SK-N-SH (cell line): Measurements from ENCODE around the gene ZNF512B. TPM values are rescaled to one million over a fixed set of nuclear protein-coding genes. Genes with fewer than 3 reads are reported as not detected.

Source experiments
- CTCF ChIA-PET: fragments of 300-600, 350-600 bp; formaldehyde crosslinking; extraction: SDS; loops from one replicate; lab custom pipeline; 2021; lab: Yijun Ruan, JAX
- POLR2A ChIA-PET: fragments of 350-600 bp; sonication (Branson Sonifier 250); formaldehyde crosslinking; extraction: SDS; loops from one replicate; lab custom pipeline; 2020; ENCODE audit warnings: antibody characterized with exemption, inconsistent platforms; lab: Yijun Ruan, JAX
- DNase-seq: peaks from one replicate; pipeline ENCODE4 v3.0.0; 2012
- H2AFZ ChIP-seq: fragments of 200-600 bp; sonication (generic); 2 replicates; pipeline ENCODE4 v1.8.1; 2016; ENCODE audit warnings: antibody characterized with exemption, mild to moderate bottlenecking, low read depth
- H3F3A ChIP-seq: fragments of 200-600 bp; sonication (generic); replicated peaks from 2 replicates; pipeline ENCODE3; 2016; ENCODE audit warnings: antibody characterized with exemption, mild to moderate bottlenecking; ENCODE audit not compliant: insufficient read depth
- H3K27ac ChIP-seq, 2 experiments: fragments of 200-500 bp in 1 of 2; fragments of 200-600 bp in 1 of 2; sonication (Bioruptor generic) in 1 of 2; sonication (generic), shearing (Covaris generic) in 1 of 2; 2 replicates each; pipeline versions ENCODE4 v1.5.1 to v1.6.1; 2014 to 2016; ENCODE audit warnings: low read depth in 2 of 2, inconsistent platforms in 1 of 2, low read length in 1 of 2, mild to moderate bottlenecking in 1 of 2, mixed read lengths in 1 of 2
- H3K27me3 ChIP-seq: fragments of 200-600 bp; sonication (generic), shearing (Covaris generic); 2 replicates; pipeline ENCODE4 v1.6.1; 2016; ENCODE audit warnings: mixed run types; ENCODE audit not compliant: insufficient read depth
- H3K36me3 ChIP-seq, 2 experiments: fragments of 200-500 bp in 1 of 2; fragments of 200-600 bp in 1 of 2; sonication (Bioruptor generic) in 1 of 2; sonication (generic) in 1 of 2; replicated peaks in 1 of 2; 2 replicates each; pipeline versions ENCODE3 to v1.5.1; 2014 to 2016; ENCODE audit warnings: low read length in 1 of 2, mild to moderate bottlenecking in 1 of 2; ENCODE audit not compliant: insufficient read depth in 2 of 2, control insufficient read depth in 1 of 2
- H3K4me1 ChIP-seq, 2 experiments: fragments of 200-500 bp in 1 of 2; fragments of 200-600 bp in 1 of 2; sonication (Bioruptor generic) in 1 of 2; sonication (generic), shearing (Covaris generic) in 1 of 2; 2 replicates each; pipeline versions ENCODE4 v1.5.1 to v1.6.1; 2014 to 2016; ENCODE audit warnings: low read depth in 1 of 2, low read length in 1 of 2, mixed run types in 1 of 2; ENCODE audit not compliant: insufficient read depth in 2 of 2, control insufficient read depth in 1 of 2
- H3K4me2 ChIP-seq: fragments of 200-600 bp; sonication (generic), shearing (Covaris generic); 2 replicates; pipeline ENCODE4 v1.6.1; 2017; ENCODE audit warnings: mixed run types
- H3K4me3 ChIP-seq, 2 experiments: fragments of 200-500 bp in 1 of 2; fragments of 200-600 bp in 1 of 2; sonication (Bioruptor generic) in 1 of 2; sonication (generic), shearing (Covaris generic) in 1 of 2; 2 replicates each; pipeline versions ENCODE4 v1.5.1 to v1.8.1; 2014 to 2016; ENCODE audit warnings: low read depth in 2 of 2, inconsistent platforms in 1 of 2, low read length in 1 of 2, mild to moderate bottlenecking in 1 of 2, mixed read lengths in 1 of 2, moderate library complexity in 1 of 2
- H3K79me2 ChIP-seq: fragments of 200-600 bp; sonication (generic); 2 replicates; pipeline ENCODE4 v1.8.1; 2017; ENCODE audit warnings: mild to moderate bottlenecking; ENCODE audit not compliant: insufficient read depth
- H3K9ac ChIP-seq: fragments of 200-600 bp; sonication (generic); 2 replicates; pipeline ENCODE4 v1.6.1; 2017; ENCODE audit warnings: mixed run types
- H3K9me2 ChIP-seq: fragments of 200-600 bp; sonication (generic); 2 replicates; pipeline ENCODE4 v1.6.1; 2017; ENCODE audit warnings: mixed run types
- H3K9me3 ChIP-seq: fragments of 200-600 bp; sonication (generic); 2 replicates; pipeline ENCODE4 v1.6.1; 2017; ENCODE audit warnings: mixed run types, mild to moderate bottlenecking, moderate library complexity
- H4K20me1 ChIP-seq: fragments of 200-600 bp; sonication (generic); 2 replicates; pipeline ENCODE4 v1.6.1; 2017; ENCODE audit warnings: mild to moderate bottlenecking, mixed run types; ENCODE audit not compliant: insufficient read depth
- CHD2 ChIP-seq: fragments of 150-350 bp; IDR thresholded peaks from 2 replicates; pipeline ENCODE4 v1.6.1; 2018; ENCODE audit warnings: low read length; ENCODE audit not compliant: partially characterized antibody
- EP300 ChIP-seq, 2 experiments: IDR thresholded peaks; 2 replicates each; pipeline versions ENCODE4 v1.4.0 to v1.6.1; 2012; ENCODE audit warnings: borderline replicate concordance in 1 of 2, low read depth in 1 of 2, low read length in 1 of 2
- FOSL2 ChIP-seq: IDR thresholded peaks from 2 replicates; pipeline ENCODE4 v1.4.0; 2012; ENCODE audit warnings: low read depth, mild to moderate bottlenecking, moderate library complexity, borderline replicate concordance
- FOXM1 ChIP-seq: IDR thresholded peaks from 2 replicates; pipeline ENCODE4 v1.4.0; 2012; ENCODE audit warnings: low read depth, mild to moderate bottlenecking
- GABPA ChIP-seq: IDR thresholded peaks from 2 replicates; pipeline ENCODE4 v1.4.0; 2012; ENCODE audit warnings: low read depth, mild to moderate bottlenecking
- GATA2 ChIP-seq: sonication (generic); formaldehyde crosslinking; IDR thresholded peaks from 2 replicates; pipeline ENCODE4 v1.5.0; 2020; ENCODE audit warnings: mild to moderate bottlenecking, missing genetic modification reagents
- MXI1 ChIP-seq: IDR thresholded peaks from 2 replicates; pipeline ENCODE4 v1.6.1; 2012; ENCODE audit warnings: mild to moderate bottlenecking, low read depth, low read length, improper control_type of control experiment
- RAD21 ChIP-seq: IDR thresholded peaks from 2 replicates; pipeline ENCODE4 v1.6.1; 2012; ENCODE audit warnings: mild to moderate bottlenecking, low read length
- REST ChIP-seq: IDR thresholded peaks from 2 replicates; pipeline ENCODE4 v1.6.1; 2012; ENCODE audit warnings: mild to moderate bottlenecking, low read depth, low read length, moderate library complexity
- RXRA ChIP-seq: IDR thresholded peaks from 2 replicates; pipeline ENCODE4 v1.4.0; 2012; ENCODE audit warnings: low read depth, mild to moderate bottlenecking, borderline replicate concordance
- SIN3A ChIP-seq: IDR thresholded peaks from 2 replicates; pipeline ENCODE4 v1.6.1; 2012; ENCODE audit warnings: low read depth, mild to moderate bottlenecking, low read length, moderate library complexity, borderline replicate concordance
- SMC3 ChIP-seq: IDR thresholded peaks from 2 replicates; pipeline ENCODE4 v1.6.1; 2012; ENCODE audit warnings: low read depth, low read length, improper control_type of control experiment
- TEAD4 ChIP-seq: IDR thresholded peaks from 2 replicates; pipeline ENCODE4 v1.4.0; 2012; ENCODE audit warnings: mild to moderate bottlenecking, borderline replicate concordance; ENCODE audit not compliant: insufficient read depth
- USF2 ChIP-seq: fragments of 150-350 bp; IDR thresholded peaks from 2 replicates; pipeline ENCODE4 v1.6.1; 2017; ENCODE audit warnings: antibody characterized with exemption, low read length, low read depth, borderline replicate concordance
- ZBTB33 ChIP-seq: IDR thresholded peaks from 2 replicates; pipeline ENCODE4 v1.4.0; 2012; ENCODE audit warnings: low read depth, borderline replicate concordance
- WGBS: methylation state at CpG from one replicate; pipeline ENCODE4 v1.1.6; 2017; ENCODE audit warnings: low lambda C conversion rate; 5-methylcytosine and 5-hydroxymethylcytosine counted together
- polyA plus RNA-seq, 3 experiments: library from polyadenylated mRNA; depleted of rRNA; stranded (reverse); fragments of >200 nt; gene quantifications; 2 replicates each; pipeline ENCODE4 v1.2.3, GENCODE V29; 2012
- TF ChIP-seq, protein P1 (sequence below): fragments of 150-350 bp; IDR thresholded peaks from 2 replicates; pipeline ENCODE4 v1.6.1; 2016; ENCODE audit warnings: mild to moderate bottlenecking, low read depth, low read length

Gene ZNF512B
- polyA plus RNA-seq, 1 of the 3 experiments (the other 2 are of a cell fraction), result 11.8 TPM

DNA sequence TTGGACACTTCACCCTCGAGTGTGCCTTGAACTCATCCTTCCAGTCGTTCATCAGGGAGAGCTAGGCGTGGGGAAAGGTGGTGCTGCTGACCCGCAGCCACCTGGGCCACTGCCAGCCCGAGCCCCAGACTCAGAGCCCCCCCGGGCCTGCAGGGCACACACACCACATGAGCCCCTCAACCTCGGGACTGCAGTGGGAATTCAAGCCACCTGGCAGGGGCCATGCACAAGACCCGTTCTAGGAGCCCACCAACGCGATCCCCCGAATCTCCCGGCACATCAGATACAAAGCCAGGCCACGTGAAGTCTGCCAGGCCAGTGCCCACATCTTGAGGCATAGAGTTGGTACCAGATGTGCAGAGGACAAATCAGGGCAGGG lies 2.8 kb downstream of the ZNF512B start:
- TF ChIP-seq RXRA, result no peak
- POLR2A ChIA-PET, result no interaction called here
- Histone ChIP-seq H4K20me1 (no peaks in the 10 kb centered on the region), H3K9me2 (no peaks in the 10 kb centered on the region), H3K9me3 (no peaks in the 10 kb centered on the region), H3K4me2 (no peak overlapping the region), H3K27me3 (no peaks in the 10 kb centered on the region), H3K36me3 (peaks cover 0 to 49% of the 10 kb centered on the region in 2 experiments), H2AFZ (no peak overlapping the region), H3K79me2 (peaks cover 15% of the 10 kb centered on the region), H3K4me3 (no peak overlapping the region), H3F3A (no peaks in the 10 kb centered on the region), H3K9ac (no peak overlapping the region), H3K4me1 (peaks cover 7 to 16% of the 10 kb centered on the region in 2 experiments; a peak in 2 of 4 replicates), H3K27ac (no peak overlapping the region; a peak in 1 of 4 replicates)
- DNase-seq, result no peak
- CTCF ChIA-PET, result no interaction called here
- 80% methylated on average over 7 of the region's 13 CpGs for WGBS

GRCh38 chr20:63966172-63966943 lies 3.4 kb downstream of the ZNF512B start:
- Histone ChIP-seq H3K36me3 (peaks cover 0 to 55% of the 10 kb centered on the region in 2 experiments), H3K79me2 (peaks cover 15% of the 10 kb centered on the region), H3K27ac (no peak overlapping the region), H2AFZ (no peak overlapping the region), H4K20me1 (no peaks in the 10 kb centered on the region), H3K27me3 (no peaks in the 10 kb centered on the region), H3K4me3 (no peak overlapping the region), H3K9me3 (no peaks in the 10 kb centered on the region), H3K9me2 (no peaks in the 10 kb centered on the region), H3K9ac (no peak overlapping the region), H3K4me1 (peaks cover 7 to 16% of the 10 kb centered on the region in 2 experiments; a peak in 2 of 4 replicates), H3F3A (no peaks in the 10 kb centered on the region), H3K4me2 (no peak overlapping the region)
- ChIA-PET POLR2A (no interaction called here), CTCF (no interaction called here)
- 94% methylated on average over 24 of the region's 27 CpGs for WGBS
- TF ChIP-seq CHD2, result no peak
- no peak for TF ChIP-seq USF2
- no peak for TF ChIP-seq FOSL2
- TF ChIP-seq SIN3A, result no peak
- no peak for TF ChIP-seq FOXM1
- no peak for TF ChIP-seq MXI1
- TF ChIP-seq REST, result no peak
- no peak for TF ChIP-seq EP300 (IDR thresholded peaks at IDR 0.05; ENCODE audit: borderline replicate concordance in 1 of 2, low read depth in 1 of 2, low read length in 1 of 2)
- no peak for TF ChIP-seq GABPA
- no peak for TF ChIP-seq RAD21
- TF ChIP-seq ZBTB33, result no peak
- no peak for TF ChIP-seq RXRA
- TF ChIP-seq, protein P1, sequence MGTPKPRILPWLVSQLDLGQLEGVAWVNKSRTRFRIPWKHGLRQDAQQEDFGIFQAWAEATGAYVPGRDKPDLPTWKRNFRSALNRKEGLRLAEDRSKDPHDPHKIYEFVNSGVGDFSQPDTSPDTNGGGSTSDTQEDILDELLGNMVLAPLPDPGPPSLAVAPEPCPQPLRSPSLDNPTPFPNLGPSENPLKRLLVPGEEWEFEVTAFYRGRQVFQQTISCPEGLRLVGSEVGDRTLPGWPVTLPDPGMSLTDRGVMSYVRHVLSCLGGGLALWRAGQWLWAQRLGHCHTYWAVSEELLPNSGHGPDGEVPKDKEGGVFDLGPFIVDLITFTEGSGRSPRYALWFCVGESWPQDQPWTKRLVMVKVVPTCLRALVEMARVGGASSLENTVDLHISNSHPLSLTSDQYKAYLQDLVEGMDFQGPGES, result no peak
- TF ChIP-seq TEAD4, result no peak
- TF ChIP-seq SMC3, result no peak
- TF ChIP-seq GATA2 (CRISPR knock-in tag), result no peak
- no peak for DNase-seq
